ENCODE data around the gene IER2.

GRCh38 chr19:13172346-13173138 lies 22.3 kb downstream of the IER2 start:
- TF ChIP-seq, protein P1, sequence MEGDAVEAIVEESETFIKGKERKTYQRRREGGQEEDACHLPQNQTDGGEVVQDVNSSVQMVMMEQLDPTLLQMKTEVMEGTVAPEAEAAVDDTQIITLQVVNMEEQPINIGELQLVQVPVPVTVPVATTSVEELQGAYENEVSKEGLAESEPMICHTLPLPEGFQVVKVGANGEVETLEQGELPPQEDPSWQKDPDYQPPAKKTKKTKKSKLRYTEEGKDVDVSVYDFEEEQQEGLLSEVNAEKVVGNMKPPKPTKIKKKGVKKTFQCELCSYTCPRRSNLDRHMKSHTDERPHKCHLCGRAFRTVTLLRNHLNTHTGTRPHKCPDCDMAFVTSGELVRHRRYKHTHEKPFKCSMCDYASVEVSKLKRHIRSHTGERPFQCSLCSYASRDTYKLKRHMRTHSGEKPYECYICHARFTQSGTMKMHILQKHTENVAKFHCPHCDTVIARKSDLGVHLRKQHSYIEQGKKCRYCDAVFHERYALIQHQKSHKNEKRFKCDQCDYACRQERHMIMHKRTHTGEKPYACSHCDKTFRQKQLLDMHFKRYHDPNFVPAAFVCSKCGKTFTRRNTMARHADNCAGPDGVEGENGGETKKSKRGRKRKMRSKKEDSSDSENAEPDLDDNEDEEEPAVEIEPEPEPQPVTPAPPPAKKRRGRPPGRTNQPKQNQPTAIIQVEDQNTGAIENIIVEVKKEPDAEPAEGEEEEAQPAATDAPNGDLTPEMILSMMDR (IDR thresholded peaks at IDR 0.05), result no peak
- no peak for TF ChIP-seq POLR2A (IDR thresholded peaks at IDR 0.05)

All from heart left ventricle (tissue), 13 donors.